ENCODE data around the gene MCRS1.
A peak's percentile ranks its signal among the peaks of the same experiment; 100 is the strongest.

MCRS1 gene

DNA sequence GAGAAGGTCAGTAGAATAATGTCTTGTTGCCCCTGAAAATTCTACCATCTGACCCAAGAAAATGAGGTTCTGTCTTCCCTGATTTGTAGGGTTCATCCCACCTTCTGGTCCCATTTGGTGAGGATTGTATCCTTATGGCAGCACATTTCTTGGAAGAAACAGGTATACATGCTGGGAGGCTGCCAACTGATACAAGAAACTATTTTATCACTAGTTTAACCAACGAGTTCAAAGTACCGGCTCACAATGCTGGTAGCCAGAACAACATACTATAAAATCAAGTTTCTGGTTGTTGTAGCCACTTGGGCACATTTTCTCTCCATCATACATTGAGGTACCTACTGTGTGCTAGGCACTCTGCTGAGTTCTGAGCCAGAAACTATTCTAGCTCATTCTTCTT lies 36.2 kb downstream of the MCRS1 start:
- no peaks in the 10 kb centered on the region for H3K27me3 ChIP-seq (ENCODE audit: control insufficient read depth, insufficient read depth, low read length)
- H3K4me1 ChIP-seq, result peaks cover 8% of the 10 kb centered on the region
- no peak overlapping the region for H3K9ac ChIP-seq
- no peak overlapping the region for H3K4me3 ChIP-seq (ENCODE audit: low read depth, low read length)
- H3K9me3 ChIP-seq (ENCODE audit: control insufficient read depth, low read length), result no peaks in the 10 kb centered on the region
- H2AFZ ChIP-seq, result no peak overlapping the region
- no peak overlapping the region for H3K27ac ChIP-seq
- H3K79me2 ChIP-seq, result no peaks in the 10 kb centered on the region
- H3K36me3 ChIP-seq (ENCODE audit: control insufficient read depth, insufficient read depth, low read length), result no peaks in the 10 kb centered on the region
- TF ChIP-seq, protein P1, sequence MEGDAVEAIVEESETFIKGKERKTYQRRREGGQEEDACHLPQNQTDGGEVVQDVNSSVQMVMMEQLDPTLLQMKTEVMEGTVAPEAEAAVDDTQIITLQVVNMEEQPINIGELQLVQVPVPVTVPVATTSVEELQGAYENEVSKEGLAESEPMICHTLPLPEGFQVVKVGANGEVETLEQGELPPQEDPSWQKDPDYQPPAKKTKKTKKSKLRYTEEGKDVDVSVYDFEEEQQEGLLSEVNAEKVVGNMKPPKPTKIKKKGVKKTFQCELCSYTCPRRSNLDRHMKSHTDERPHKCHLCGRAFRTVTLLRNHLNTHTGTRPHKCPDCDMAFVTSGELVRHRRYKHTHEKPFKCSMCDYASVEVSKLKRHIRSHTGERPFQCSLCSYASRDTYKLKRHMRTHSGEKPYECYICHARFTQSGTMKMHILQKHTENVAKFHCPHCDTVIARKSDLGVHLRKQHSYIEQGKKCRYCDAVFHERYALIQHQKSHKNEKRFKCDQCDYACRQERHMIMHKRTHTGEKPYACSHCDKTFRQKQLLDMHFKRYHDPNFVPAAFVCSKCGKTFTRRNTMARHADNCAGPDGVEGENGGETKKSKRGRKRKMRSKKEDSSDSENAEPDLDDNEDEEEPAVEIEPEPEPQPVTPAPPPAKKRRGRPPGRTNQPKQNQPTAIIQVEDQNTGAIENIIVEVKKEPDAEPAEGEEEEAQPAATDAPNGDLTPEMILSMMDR (IDR thresholded peaks at IDR 0.05), result no peak
- no peak overlapping the region for H3K4me2 ChIP-seq (ENCODE audit: low read length)

DNA sequence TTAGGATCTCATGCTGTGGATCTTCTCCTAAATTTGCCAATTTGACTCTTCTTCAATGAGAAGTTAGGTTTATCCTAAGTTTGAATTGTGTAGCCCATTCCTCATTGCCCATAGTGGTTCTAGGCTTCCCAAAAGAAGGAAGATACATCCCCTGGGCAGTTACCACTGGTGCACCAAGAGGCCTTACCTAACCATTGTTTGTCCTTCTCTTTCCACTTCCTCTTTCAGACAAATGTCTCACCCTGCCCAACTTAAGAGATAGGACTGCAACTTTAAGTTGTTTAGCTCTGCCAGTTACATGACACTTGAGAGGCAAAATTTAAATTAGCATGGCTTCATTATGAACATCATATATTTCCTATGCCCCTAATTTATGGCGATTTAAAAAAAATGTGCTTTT lies 38.5 kb downstream of the MCRS1 start:
- Histone ChIP-seq H3K79me2 (no peaks in the 10 kb centered on the region), H3K4me3 (ENCODE audit: low read depth, low read length) (no peak overlapping the region), H3K9me3 (ENCODE audit: control insufficient read depth, low read length) (no peaks in the 10 kb centered on the region), H3K9ac (no peak overlapping the region), H3K4me2 (ENCODE audit: low read length) (no peak overlapping the region), H3K4me1 (peaks cover 11% of the 10 kb centered on the region), H2AFZ (no peak overlapping the region), H3K27ac (no peak overlapping the region), H3K27me3 (ENCODE audit: control insufficient read depth, insufficient read depth, low read length) (no peaks in the 10 kb centered on the region), H3K36me3 (ENCODE audit: control insufficient read depth, insufficient read depth, low read length) (no peaks in the 10 kb centered on the region)
- TF ChIP-seq, protein P1 (IDR thresholded peaks at IDR 0.05), result no peak

DNA sequence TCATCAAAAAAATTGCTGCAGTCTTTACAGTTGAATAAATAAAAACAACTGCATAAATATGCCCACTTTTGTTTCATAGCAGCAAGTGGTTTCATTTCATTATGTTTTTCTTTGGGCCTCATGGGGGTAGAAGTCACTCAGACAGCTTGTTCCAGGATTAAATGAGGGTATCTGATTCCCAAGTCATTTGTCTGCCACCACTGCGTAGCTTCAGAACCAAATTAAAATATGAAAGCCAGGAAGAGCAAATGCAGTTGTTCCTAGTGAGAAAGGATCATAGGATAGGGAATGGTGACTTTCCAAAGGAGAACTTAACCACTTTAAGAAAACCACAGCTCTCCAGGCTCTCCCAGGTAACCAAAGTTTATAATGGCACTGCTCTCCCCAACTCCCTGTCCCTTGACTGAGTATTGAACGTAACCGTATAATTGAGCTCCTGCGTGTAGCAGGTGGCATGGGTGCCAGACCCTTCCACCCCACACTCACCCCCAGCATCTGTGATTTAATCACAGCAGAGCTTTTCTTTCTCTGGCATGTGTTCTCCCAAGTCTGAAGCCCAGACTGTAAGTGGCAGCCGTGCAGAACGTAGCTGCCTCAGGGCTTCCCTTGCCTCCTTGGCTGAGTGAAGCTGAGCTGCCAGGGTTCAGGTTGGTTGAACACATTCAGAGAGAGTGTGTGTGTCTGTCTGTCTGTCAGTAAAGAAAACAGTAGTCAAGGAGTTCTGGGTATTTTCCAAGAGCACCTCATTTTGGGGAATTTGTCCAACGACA lies 40.4 kb downstream of the MCRS1 start:
- Histone ChIP-seq H3K4me2 (ENCODE audit: low read length) (peak overlapping the region; percentile 65), H3K79me2 (no peaks in the 10 kb centered on the region), H3K4me1 (peaks cover 11% of the 10 kb centered on the region), H3K9ac (no peak overlapping the region), H3K27ac (peak overlapping the region; percentile 72), H3K27me3 (ENCODE audit: control insufficient read depth, insufficient read depth, low read length) (no peaks in the 10 kb centered on the region), H3K4me3 (ENCODE audit: low read depth, low read length) (peak overlapping the region; percentile 36), H2AFZ (peak overlapping the region; percentile 56), H3K36me3 (ENCODE audit: control insufficient read depth, insufficient read depth, low read length) (no peaks in the 10 kb centered on the region), H3K9me3 (ENCODE audit: control insufficient read depth, low read length) (no peaks in the 10 kb centered on the region)
- TF ChIP-seq, protein P1 (IDR thresholded peaks at IDR 0.05), result no peak

DNA sequence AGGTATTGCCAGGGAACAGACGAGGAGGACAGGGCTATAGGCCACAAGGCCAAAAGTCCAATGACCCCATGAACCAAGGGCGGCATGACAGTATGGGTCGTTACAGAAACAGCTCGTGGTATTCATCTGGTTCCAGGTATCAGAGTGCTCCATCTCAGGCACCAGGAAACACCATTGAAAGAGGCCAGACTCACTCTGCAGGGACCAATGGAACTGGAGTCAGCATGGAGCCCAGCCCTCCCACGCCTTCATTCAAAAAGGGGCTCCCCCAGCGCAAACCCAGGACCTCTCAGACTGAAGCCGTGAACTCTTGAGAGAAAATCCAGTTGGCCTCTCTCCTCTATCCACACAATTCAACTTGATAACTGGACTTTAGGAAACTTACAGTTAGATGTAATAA lies 42.0 kb downstream of the MCRS1 start:
- Histone ChIP-seq H2AFZ (no peak overlapping the region), H3K4me3 (ENCODE audit: low read depth, low read length) (no peak overlapping the region), H3K4me2 (ENCODE audit: low read length) (no peak overlapping the region), H3K27me3 (ENCODE audit: control insufficient read depth, insufficient read depth, low read length) (no peaks in the 10 kb centered on the region), H3K9me3 (ENCODE audit: control insufficient read depth, low read length) (no peaks in the 10 kb centered on the region), H3K27ac (no peak overlapping the region), H3K9ac (no peak overlapping the region), H3K36me3 (ENCODE audit: control insufficient read depth, insufficient read depth, low read length) (no peaks in the 10 kb centered on the region), H3K4me1 (peaks cover 11% of the 10 kb centered on the region), H3K79me2 (no peaks in the 10 kb centered on the region)
- TF ChIP-seq, protein P1 (IDR thresholded peaks at IDR 0.05), result no peak
